CD4-positive, alpha-beta T cell treated with Interferon gamma for 1 hour (primary cell): ENCODE data around the gene PRKCD.

Experiments
- DNase-seq: peaks from one replicate; pipeline ENCODE4 v3.0.0-alpha.2; 2020

The PRKCD gene

GRCh38 chr3:53193466-53194209 is 32.6 kb downstream of the PRKCD start:
- DNase-seq: no peak

- no peak for DNase-seq
Observed at GRCh38 chr3:53194210-53195065, 33.4 kb downstream of the PRKCD start.

- DNase-seq: no peak
Observed at GRCh38 chr3:53195066-53195450, 34.0 kb downstream of the PRKCD start.

GRCh38 chr3:53195602-53196574 is 34.9 kb downstream of the PRKCD start:
- peak; percentile 42 for DNase-seq

GRCh38 chr3:53196575-53197407 is 35.8 kb downstream of the PRKCD start:
- DNase-seq: peak; percentile 65

- no peak for DNase-seq
Observed at GRCh38 chr3:53198256-53198977, 37.4 kb downstream of the PRKCD start.

- no peak for DNase-seq
Observed at GRCh38 chr3:53198996-53199395, 38.0 kb downstream of the PRKCD start.

- DNase-seq: no peak
Observed at GRCh38 chr3:53199834-53200233, 38.8 kb downstream of the PRKCD start.

GRCh38 chr3:53200501-53201498 is 39.8 kb downstream of the PRKCD start:
- no peak for DNase-seq

- no peak for DNase-seq
Observed at GRCh38 chr3:53202331-53203015, 41.5 kb downstream of the PRKCD start.

GRCh38 chr3:53211706-53212702 is 51.0 kb downstream of the PRKCD start:
- DNase-seq: no peak

GRCh38 chr3:53213276-53213675 is 52.3 kb downstream of the PRKCD start:
- DNase-seq: no peak

- no peak for DNase-seq
Observed at GRCh38 chr3:53215816-53216215, 54.8 kb downstream of the PRKCD start.

- DNase-seq: no peak
Observed at GRCh38 chr3:53216723-53217122, 55.7 kb downstream of the PRKCD start.

- no peak for DNase-seq
Observed at GRCh38 chr3:53217175-53217574, 56.2 kb downstream of the PRKCD start.

- DNase-seq: no peak
Observed at GRCh38 chr3:53218131-53218530, 57.1 kb downstream of the PRKCD start.

- DNase-seq: peak; percentile 72
Observed at GRCh38 chr3:53219895-53220483, 59.0 kb downstream of the PRKCD start.

- DNase-seq: no peak
Observed at GRCh38 chr3:53221345-53221744, 60.3 kb downstream of the PRKCD start.
